Colonic mucosa (tissue), 4 donors: ENCODE results near the gene SAE1. TPM values are rescaled to one million over a fixed set of nuclear protein-coding genes. Genes with fewer than 3 reads are reported as not detected.

Source experiments
- DNase-seq: peaks from one replicate; pipeline ENCODE4 v3.0.0-alpha.2; 2020
- H3K27ac ChIP-seq: fragments of 200-600 bp; one replicate; pipeline ENCODE4 v1.8.0; 2021
- H3K27me3 ChIP-seq: fragments of 200-600 bp; one replicate; pipeline ENCODE4 v1.8.0; 2021
- H3K36me3 ChIP-seq: fragments of 200-600 bp; one replicate; pipeline ENCODE4 v1.8.0; 2021
- H3K4me1 ChIP-seq: fragments of 200-600 bp; one replicate; pipeline ENCODE4 v1.8.0; 2021; ENCODE audit warnings: mild to moderate bottlenecking
- H3K4me3 ChIP-seq: fragments of 200-600 bp; one replicate; pipeline ENCODE4 v1.8.0; 2021
- H3K9ac ChIP-seq, 2 donors: one replicate each; pipeline ENCODE4 v1.7.0; 2013; ENCODE audit warnings: control low read depth in 2 of 2, low read depth in 2 of 2, low read length in 2 of 2
- H3K9me3 ChIP-seq: fragments of 200-600 bp; one replicate; pipeline ENCODE4 v1.8.0; 2021
- CTCF ChIP-seq: fragments of 200-600 bp; IDR thresholded peaks from one replicate; pipeline ENCODE4 v1.8.0; 2022; ENCODE audit warnings: antibody characterized with exemption, mild to moderate bottlenecking
- intact Hi-C: fragments of 100-400 bp; cut with DNase I; formaldehyde crosslinking; loops from one replicate; pipeline ENCODE4 v1.14.1; 2022
- total RNA-seq, 2 donors: library from RNA; stranded (reverse); fragmentation: NEBNext Ultra II Directional in 1 of 2; extraction: Animal tissue kit (Norgen Biotek cat#: 25700) in 1 of 2; gene quantifications; one replicate each; pipeline ENCODE4 v1.2.1, GENCODE V29; 2021
- donor health status: healthy.
- donor health status: DM: no; HTN: no; CAD: no.
- donor health status: DM: no; HTN: no; CAD: no.

SAE1 gene
- total RNA-seq, 2 donors from 2014 or later, result 64.5 to 92.0 TPM

- H3K4me1 ChIP-seq, result peaks cover 20% of the 10 kb centered on the region
- peak; percentile 36 for DNase-seq
- H3K36me3 ChIP-seq, result no peaks in the 10 kb centered on the region
Observed at GRCh38 chr19:47111006-47111621, 19.5 kb upstream of the SAE1 start.

GRCh38 chr19:47111682-47112165 is 18.9 kb upstream of the SAE1 start:
- H3K27ac ChIP-seq, result peak overlapping the region; percentile 100
- no peak for TF ChIP-seq CTCF
- DNase-seq, result no peak
- no peaks in the 10 kb centered on the region for H3K9me3 ChIP-seq
- H3K4me1 ChIP-seq, result peaks cover 14% of the 10 kb centered on the region
- H3K36me3 ChIP-seq, result no peaks in the 10 kb centered on the region
- no peaks in the 10 kb centered on the region for H3K27me3 ChIP-seq
- intact Hi-C loops, result no loop called here
- H3K9ac ChIP-seq, result peak overlapping the region; percentile 100
- H3K4me3 ChIP-seq, result peak overlapping the region; percentile 81

More at GRCh38 chr19:47111006-47111621, 19.5 kb upstream of the SAE1 start:
- TF ChIP-seq CTCF, result no peak
- Histone ChIP-seq H3K27ac (peak overlapping the region; percentile 100), H3K27me3 (no peaks in the 10 kb centered on the region), H3K9ac (peak overlapping the region; percentile 100), H3K4me3 (peak overlapping the region; percentile 81), H3K9me3 (no peaks in the 10 kb centered on the region)
- intact Hi-C loops, result no loop called here

DNA sequence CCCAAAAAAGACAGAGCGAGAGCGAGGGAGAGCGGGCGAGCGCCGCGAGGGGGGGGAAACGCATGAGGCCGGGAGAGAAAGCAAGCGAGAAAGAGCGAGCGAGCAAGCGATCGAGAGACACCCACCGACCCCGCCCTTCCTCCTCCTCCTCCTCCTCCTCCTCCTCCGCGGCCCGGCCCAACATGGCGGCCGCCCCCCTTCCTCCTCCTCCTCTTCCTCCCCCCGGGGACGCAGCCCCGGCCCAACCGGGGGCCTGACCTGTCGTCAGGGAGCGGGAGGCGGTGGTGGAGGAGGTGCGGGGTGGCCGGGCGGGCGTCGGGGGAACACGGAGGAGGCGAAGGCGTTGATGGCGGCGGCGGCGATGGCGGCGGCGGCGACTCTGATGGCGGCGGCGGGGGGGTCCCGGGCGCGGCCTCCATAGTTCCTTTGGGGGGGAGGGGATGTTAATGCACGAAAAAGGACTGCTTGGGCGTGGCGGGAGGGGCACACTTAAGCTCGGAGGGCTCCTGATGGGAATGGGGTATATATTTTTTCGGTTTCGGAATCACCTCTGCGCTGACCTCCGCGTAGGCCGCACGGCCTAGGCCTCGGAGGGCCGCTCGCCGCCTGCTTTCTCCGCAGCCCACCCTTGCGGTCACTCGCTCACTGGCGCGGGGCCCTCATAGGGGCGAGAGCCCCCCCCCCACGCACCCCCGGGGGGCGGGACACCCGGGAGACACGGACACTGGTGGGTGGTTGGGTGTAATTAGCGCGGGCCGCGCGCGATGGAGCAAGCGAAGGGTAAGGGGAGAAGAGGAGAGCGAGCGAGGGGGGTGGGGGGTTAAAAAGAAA is 18.3 kb upstream of the SAE1 start:
- DNase-seq, result peak; percentile 90
- intact Hi-C loops, result no loop called here
- Histone ChIP-seq H3K4me3 (peak overlapping the region; percentile 81), H3K4me1 (peaks cover 9% of the 10 kb centered on the region), H3K27me3 (no peaks in the 10 kb centered on the region), H3K9me3 (no peaks in the 10 kb centered on the region), H3K9ac (peak overlapping the region; percentile 100), H3K36me3 (no peaks in the 10 kb centered on the region), H3K27ac (peak overlapping the region; percentile 100)
- no peak for TF ChIP-seq CTCF

DNA sequence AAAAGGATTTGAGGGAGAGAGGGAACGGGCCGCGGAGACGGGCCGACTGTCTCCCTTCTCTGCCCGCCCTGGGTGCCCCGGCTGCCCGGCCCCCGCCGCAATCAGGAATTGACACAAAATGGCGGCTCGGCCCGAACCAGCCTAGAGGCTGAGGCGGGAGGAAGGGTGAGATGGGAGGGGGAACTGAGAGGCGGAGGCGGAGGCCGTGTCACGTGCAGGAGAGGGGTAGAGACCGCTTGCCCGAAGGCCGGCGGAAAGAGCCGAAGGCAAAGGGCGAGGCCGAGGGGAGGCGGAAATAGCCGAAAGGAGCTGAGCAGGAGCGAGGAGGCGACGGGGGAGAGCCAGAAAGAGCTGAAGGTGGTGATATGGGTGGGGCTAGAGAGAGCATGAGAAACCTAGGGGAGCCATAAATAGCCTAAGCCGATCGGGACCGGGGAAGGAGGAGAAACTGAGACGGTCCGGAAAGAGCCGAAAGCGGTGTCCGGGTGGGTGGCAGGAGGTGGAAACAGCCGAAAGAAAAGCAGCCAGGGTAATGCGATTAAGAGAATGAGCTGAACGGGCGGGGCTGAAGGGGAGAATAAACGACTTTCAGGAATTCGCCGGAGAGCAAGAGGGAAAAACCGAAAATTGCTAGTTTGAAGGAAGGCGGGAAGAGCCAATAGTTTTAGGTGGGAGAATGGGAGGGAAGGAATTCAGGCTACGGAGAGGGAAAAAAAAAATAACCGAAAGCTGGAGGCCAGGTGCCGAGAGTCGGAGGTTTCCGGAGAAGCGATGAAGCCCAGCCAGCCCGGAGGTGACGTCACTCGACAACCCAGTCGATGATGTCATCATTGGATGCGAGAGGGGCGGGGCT is 17.4 kb upstream of the SAE1 start, which contains the start of gene ZC3H4:
ZC3H4 (minus strand) TSS at position 780 of the 853 bp plus-strand sequence. CDS start 1,192 bp downstream, outside the sequence.
- Histone ChIP-seq H3K9me3 (no peaks in the 10 kb centered on the region), H3K36me3 (no peaks in the 10 kb centered on the region), H3K9ac (peak within 1 kb of the TSS; percentile 99 to 100), H3K4me1 (peaks cover under 1% of the 10 kb centered on the region), H3K27ac (peak within 1 kb of the TSS; percentile 100), H3K4me3 (peak within 1 kb of the TSS; percentile 81), H3K27me3 (no peaks in the 10 kb centered on the region)
- peak; percentile 99 for DNase-seq
- no peak for TF ChIP-seq CTCF
- intact Hi-C loops, result no loop called here
